COLO829 (cell line): Measurements from ENCODE around the gene TMEM82.

Experiments
- DNase-seq: peaks from one replicate; pipeline ENCODE4 v3.0.0; 2012; ENCODE audit warnings: low spot score

Gene TMEM82

DNA sequence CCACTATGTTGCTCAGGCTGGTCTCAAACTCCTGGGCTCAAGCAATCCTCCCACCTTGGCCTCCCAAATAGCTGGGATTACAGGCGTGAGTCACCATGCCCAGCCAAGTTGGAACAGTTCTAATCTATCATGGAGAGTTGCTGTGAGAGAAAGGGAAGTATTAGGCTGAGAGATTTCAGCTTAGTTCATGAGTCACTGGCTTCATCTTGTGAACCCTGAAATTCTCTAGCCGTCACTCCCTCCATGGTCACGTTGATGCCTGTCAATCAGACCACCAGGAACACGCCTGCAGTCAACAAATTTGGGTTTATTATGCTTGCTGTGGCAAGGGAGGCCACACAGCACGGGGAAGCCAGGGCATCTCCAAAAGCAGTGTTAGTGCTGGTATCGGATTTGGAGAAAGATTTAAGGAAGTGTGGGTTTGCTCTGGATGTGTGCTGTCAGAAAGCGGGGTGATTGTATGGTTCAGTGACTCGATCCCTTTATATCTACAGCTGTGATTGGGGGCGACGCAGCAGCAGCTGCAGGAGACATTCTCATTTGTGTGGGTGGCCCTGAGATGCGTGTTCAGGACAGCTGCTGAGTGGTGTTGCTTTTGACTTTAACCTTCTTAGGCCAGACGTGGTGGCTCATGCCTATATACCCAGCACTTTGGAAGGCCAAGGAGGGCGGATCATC lies 46.5 kb downstream of the TMEM82 start:
- DNase-seq = no peak

- DNase-seq = no peak
These were observed 53.8 kb downstream of the TMEM82 start for GRCh38 chr1:15796086-15796462.
